HG03575 (cell line): Measurements from ENCODE around the gene KCNAB1.
"Not testable (repeated sequence)": the region's sequence is repeated elsewhere in the genome, so short reads cannot be mapped to it uniquely, and the experiment has no call there.

Experiments used
- ATAC-seq: cut with Tn5 transposase; IDR thresholded peaks from one replicate; pipeline ENCODE4 v1.9.1; 2021; ENCODE audit not compliant: unreplicated experiment, insufficient number of reproducible peaks, low FRiP score; ENCODE audit errors: extremely low read depth

The KCNAB1 gene

DNA sequence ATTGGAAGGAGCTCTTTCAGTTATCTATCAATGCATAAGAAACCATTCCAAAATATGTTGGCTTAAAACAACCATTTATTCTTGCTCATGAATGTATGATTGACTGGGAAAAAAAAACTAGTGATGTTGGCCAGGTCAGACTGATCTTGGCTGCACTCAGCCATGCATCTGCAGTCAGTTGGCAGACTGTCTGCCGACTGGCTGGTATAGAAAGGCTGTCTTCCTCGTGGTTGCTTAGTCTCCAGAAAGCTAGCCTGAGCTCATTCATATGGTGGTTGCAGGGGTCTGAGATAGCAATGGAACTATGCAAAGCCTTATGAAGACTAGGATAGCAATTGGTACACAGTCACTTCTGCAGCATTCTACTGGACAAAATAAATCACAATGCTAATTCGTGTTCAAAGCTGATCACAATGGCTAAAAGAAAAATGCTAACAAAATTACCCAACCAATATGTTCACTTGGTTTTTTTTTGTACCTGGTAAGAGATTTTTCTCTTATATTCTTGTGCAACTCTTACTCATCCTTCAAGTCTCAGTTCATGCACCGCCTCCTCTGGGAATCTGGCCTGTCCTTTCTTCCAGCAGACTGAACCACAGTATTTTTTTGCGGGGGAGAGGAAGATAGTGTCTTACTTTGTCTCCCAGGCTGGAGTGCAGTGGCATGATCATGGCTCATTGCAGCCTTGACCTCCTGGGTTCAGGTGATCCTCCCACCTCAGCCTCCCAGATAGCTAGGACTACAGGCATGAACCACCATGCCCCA, 126.8 kb downstream of the KCNAB1 start:
- ATAC-seq = no peak

DNA sequence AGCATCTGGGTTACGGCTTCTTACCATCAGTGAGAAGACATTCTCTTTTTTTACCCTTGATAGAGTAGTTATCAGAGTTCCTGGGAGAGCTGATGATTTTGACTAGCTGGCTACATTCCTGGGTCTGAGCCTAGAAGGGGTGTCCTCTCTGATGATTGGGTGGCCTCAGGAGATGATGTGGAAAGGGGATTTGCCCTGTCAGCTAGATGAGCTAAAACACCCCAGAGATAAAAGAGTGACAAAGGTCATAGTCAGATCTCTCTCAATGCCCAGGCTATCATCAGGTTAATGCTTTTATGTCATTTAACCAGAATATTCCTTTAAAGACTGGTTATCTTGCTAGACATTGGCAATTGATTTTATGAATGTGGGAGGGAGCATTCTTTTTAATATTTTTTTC, 130.2 kb downstream of the KCNAB1 start:
- ATAC-seq = no peak

DNA sequence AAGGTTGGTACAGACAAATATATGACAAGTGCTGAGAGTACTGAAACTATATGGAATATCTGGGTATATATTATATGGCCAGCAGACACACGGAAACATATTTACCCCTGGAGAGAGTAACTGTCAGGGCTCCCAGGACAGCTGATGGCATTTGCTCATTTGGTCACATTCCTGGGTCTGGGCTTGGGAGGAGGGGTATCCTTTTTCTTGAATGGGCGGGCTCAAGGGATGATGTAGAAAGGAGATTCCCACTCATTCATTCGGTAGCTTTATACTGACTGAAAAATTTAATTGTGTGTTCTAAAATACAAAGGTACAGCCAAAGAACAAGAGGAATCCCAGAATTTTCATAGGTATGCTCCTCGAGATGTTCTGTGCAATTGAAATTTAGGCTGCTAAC, 131.0 kb downstream of the KCNAB1 start:
- ATAC-seq = no peak

DNA sequence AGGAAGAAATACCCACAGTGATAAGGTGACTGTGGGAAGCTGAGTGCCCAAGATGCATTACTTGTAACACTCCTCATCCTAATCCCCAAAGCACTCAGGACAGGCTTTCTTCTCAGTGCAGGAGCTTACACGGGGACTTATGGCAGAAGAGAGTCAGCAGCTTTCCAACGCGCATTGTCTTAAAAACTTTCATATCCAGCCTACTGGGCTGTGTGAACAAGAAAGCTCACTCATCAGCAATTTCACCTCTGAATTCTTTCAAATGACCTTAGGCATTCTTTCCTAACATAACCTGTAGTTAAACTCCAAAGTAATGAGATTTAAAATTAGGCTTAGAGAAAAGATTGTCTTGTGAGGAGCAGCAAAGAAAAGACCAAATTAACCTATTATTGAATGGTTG, 132.3 kb downstream of the KCNAB1 start:
- ATAC-seq = no peak

GRCh38 chr3:156253150-156253549, 132.8 kb downstream of the KCNAB1 start:
- no peak for ATAC-seq

DNA sequence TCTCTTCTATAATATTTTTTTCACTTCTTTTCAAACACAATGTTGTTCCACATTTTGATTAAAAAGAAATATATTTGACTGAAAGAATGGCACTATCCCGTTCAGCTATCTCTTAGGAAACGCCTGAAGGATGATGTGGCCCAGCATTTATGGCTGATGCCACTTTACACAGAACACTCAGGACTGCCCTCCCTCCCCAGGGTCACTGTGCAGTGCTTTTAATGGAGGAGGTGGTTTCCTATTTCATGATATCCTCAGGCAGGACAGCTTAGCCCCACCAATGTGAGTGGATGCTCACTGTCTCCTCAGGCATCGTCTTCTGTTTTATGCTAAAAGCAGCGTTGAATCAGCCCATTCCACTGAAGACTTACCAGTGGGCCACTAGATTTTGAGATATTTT, 135.9 kb downstream of the KCNAB1 start:
- ATAC-seq = no peak

GRCh38 chr3:156256945-156257344, 136.6 kb downstream of the KCNAB1 start:
- ATAC-seq = no peak

- ATAC-seq = no peak
Measured at GRCh38 chr3:156258301-156258700, 137.9 kb downstream of the KCNAB1 start.

DNA sequence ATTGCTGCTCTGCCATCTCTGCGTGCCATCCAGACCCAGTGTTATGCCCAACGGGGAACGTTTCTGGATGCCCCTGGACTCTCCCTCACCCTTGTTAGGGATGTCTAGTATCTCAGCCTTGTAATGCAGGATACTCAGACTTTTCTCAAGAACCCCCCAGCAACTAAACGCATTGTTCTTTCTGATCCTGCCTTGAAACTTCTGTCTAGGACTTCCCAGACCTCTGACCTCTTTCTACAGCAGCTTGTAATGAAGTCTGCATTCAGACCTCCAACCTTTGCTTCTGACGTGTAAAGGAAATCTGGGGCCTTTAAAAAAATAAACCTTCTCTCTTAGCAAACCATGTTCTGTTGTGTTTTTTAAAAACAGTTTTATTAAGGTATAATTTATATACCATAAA, 139.5 kb downstream of the KCNAB1 start:
- ATAC-seq = no peak

GRCh38 chr3:156260331-156260730, 140.0 kb downstream of the KCNAB1 start:
- no peak for ATAC-seq

- no peak for ATAC-seq
Measured at GRCh38 chr3:156264771-156265170, 144.4 kb downstream of the KCNAB1 start.

GRCh38 chr3:156271508-156271907, 151.1 kb downstream of the KCNAB1 start:
- no peak for ATAC-seq

- ATAC-seq = no peak
Measured at GRCh38 chr3:156271995-156272719, 151.8 kb downstream of the KCNAB1 start.

- ATAC-seq = no peak
Measured at GRCh38 chr3:156273111-156273694, 152.8 kb downstream of the KCNAB1 start.

DNA sequence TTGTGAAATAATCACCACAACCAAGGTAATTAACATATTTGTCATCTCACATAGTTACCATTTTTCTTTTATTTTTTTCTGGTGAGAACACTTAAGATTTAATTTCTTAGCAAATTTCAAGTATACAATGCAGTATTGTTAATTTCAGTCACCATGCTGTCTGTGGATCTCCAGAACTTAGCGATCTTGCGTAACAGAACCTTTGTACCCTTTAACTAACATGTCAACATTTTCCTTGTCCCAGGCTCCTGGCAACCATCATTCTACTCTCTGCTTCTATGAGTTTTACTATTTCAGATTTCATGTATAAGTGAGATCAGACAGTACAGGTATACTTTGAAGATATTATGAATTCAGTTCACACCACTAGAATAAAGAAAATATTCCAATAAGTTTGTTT, 154.4 kb downstream of the KCNAB1 start:
- ATAC-seq = no peak

- ATAC-seq = not testable (repeated sequence)
Measured at GRCh38 chr3:156284637-156285036, 164.3 kb downstream of the KCNAB1 start.

DNA sequence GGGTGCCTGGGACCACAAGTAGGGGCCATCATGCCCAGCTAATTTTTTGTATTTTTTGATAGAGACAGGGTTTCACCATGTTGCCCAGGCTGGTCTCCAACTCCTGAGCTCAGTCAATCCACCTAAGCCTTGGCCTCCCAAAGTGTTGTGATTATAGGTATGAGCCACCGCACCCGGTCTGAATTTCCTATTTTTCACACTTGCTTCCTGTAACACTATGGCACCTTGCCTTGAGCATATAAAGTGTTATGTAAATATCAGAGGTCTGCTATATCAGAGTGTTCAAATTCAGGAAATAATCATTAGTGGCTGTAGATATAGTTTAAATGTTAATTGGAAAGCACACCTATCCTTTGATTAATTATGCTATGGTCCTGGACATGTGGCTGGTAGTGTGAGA, 165.2 kb downstream of the KCNAB1 start:
- no peak for ATAC-seq

- no peak for ATAC-seq
Measured at GRCh38 chr3:156290924-156291271, 170.5 kb downstream of the KCNAB1 start.

DNA sequence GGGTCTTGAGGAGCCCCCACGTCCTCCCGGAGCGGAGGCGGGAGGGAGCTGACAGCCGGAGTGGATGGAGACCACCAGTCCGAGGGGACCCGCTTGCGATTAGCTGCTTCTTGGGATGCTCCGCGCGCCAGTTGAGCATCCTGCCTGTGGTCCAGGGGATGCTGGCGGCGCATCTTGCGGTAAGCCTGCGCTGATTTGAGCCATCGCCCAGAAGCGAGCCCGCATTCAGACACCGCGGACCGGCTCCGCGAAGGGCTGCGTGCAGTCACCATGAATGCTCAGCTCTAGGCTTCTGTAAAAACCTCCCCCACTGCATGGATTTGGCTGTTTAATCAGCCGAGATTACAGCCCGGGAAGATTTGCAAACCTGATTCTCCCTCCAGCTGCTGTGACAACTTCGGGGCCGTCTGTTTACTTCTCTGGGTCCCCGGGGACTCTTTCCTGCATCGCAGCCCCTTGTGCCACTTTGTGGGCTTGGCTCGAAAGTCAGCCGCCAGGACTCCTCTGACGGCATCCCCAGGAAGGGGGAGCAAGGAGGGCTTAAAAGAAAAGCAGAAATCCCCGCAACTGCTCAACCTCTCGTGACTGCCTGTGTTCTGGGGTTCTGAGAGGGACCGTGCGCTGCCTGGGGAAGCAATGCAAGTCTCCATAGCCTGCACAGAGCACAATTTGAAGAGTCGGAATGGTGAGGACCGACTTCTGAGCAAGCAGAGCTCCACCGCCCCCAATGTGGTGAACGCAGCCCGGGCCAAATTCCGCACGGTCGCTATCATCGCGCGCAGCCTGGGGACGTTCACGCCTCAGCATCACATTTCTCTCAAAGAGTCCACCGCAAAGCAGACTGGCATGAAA, 171.1 kb downstream of the KCNAB1 start:
- ATAC-seq = no peak
